Measurements from ENCODE around the gene FOXP2.

The FOXP2 gene

GRCh38 chr7:114623146-114623545 lies 208.5 kb downstream of the FOXP2 start:
- 95% methylated on average over 2 of the region's 2 CpGs for WGBS (ENCODE audit: insufficient coverage)
- CTCF ChIA-PET = no interaction called here
- no peak overlapping the region for H3K27ac ChIP-seq (ENCODE audit: insufficient read depth in 1 of 2, low read depth in 1 of 2, low read length in 2 of 2, poor library complexity in 1 of 2, severe bottlenecking in 2 of 2)
- DNase-seq = no peak
- POLR2A ChIA-PET = no interaction called here
- no peaks in the 10 kb centered on the region for H3K4me1 ChIP-seq (ENCODE audit: control extremely low read depth in 1 of 4, control insufficient read depth in 4 of 4, insufficient read depth in 4 of 4, low read length in 3 of 4)
- no peaks in the 10 kb centered on the region for H3K27me3 ChIP-seq (replicated peaks in 2 of 5; ENCODE audit: control insufficient read depth in 4 of 5, insufficient read depth in 5 of 5, low read length in 4 of 5)
- no peaks in the 10 kb centered on the region for H3K36me3 ChIP-seq (ENCODE audit: control insufficient read depth in 4 of 4, insufficient read depth in 4 of 4, low read length in 3 of 4)
- no peak overlapping the region for H3K4me3 ChIP-seq (ENCODE audit: control insufficient read depth in 1 of 7, extremely low read depth in 1 of 7, insufficient read depth in 4 of 7, low read depth in 2 of 7, low read length in 6 of 7)
- no peaks in the 10 kb centered on the region for H3K9me3 ChIP-seq (ENCODE audit: control extremely low read depth in 1 of 5, control insufficient read depth in 4 of 5, insufficient read depth in 2 of 5, low read depth in 1 of 5, low read length in 4 of 5)

- ChIA-PET CTCF (no interaction called here), POLR2A (no interaction called here)
- H3K4me1 ChIP-seq (ENCODE audit: control extremely low read depth in 1 of 4, control insufficient read depth in 4 of 4, insufficient read depth in 4 of 4, low read length in 3 of 4) = no peaks in the 10 kb centered on the region
- H3K9me3 ChIP-seq (ENCODE audit: control extremely low read depth in 1 of 5, control insufficient read depth in 4 of 5, insufficient read depth in 2 of 5, low read depth in 1 of 5, low read length in 4 of 5) = no peaks in the 10 kb centered on the region
- no peak overlapping the region for H3K27ac ChIP-seq (ENCODE audit: insufficient read depth in 1 of 2, low read depth in 1 of 2, low read length in 2 of 2, poor library complexity in 1 of 2, severe bottlenecking in 2 of 2)
- no peaks in the 10 kb centered on the region for H3K36me3 ChIP-seq (ENCODE audit: control insufficient read depth in 4 of 4, insufficient read depth in 4 of 4, low read length in 3 of 4)
- no peak overlapping the region for H3K4me3 ChIP-seq (ENCODE audit: control insufficient read depth in 1 of 7, extremely low read depth in 1 of 7, insufficient read depth in 4 of 7, low read depth in 2 of 7, low read length in 6 of 7)
- DNase-seq = no peak
- H3K27me3 ChIP-seq (replicated peaks in 2 of 5; ENCODE audit: control insufficient read depth in 4 of 5, insufficient read depth in 5 of 5, low read length in 4 of 5) = no peaks in the 10 kb centered on the region
- 88% methylated on average over 1 of the region's 3 CpGs for WGBS (ENCODE audit: insufficient coverage)
These were observed 212.6 kb downstream of the FOXP2 start for GRCh38 chr7:114627231-114627630.

- Histone ChIP-seq H3K4me3 (ENCODE audit: control insufficient read depth in 1 of 7, extremely low read depth in 1 of 7, insufficient read depth in 4 of 7, low read depth in 2 of 7, low read length in 6 of 7) (no peak overlapping the region), H3K9me3 (ENCODE audit: control extremely low read depth in 1 of 5, control insufficient read depth in 4 of 5, insufficient read depth in 2 of 5, low read depth in 1 of 5, low read length in 4 of 5) (no peaks in the 10 kb centered on the region), H3K27me3 (replicated peaks in 2 of 5; ENCODE audit: control insufficient read depth in 4 of 5, insufficient read depth in 5 of 5, low read length in 4 of 5) (no peaks in the 10 kb centered on the region), H3K36me3 (ENCODE audit: control insufficient read depth in 4 of 4, insufficient read depth in 4 of 4, low read length in 3 of 4) (no peaks in the 10 kb centered on the region), H3K27ac (ENCODE audit: insufficient read depth in 1 of 2, low read depth in 1 of 2, low read length in 2 of 2, poor library complexity in 1 of 2, severe bottlenecking in 2 of 2) (no peak overlapping the region), H3K4me1 (ENCODE audit: control extremely low read depth in 1 of 4, control insufficient read depth in 4 of 4, insufficient read depth in 4 of 4, low read length in 3 of 4) (no peaks in the 10 kb centered on the region)
- 71% methylated on average over 1 of the region's 2 CpGs for WGBS (ENCODE audit: insufficient coverage)
- POLR2A ChIA-PET = no interaction called here
- CTCF ChIA-PET = no interaction called here
- no peak for DNase-seq
These were observed 213.7 kb downstream of the FOXP2 start for GRCh38 chr7:114628362-114628761.

GRCh38 chr7:114629762-114630161 lies 215.1 kb downstream of the FOXP2 start:
- Histone ChIP-seq H3K4me1 (ENCODE audit: control extremely low read depth in 1 of 4, control insufficient read depth in 4 of 4, insufficient read depth in 4 of 4, low read length in 3 of 4) (no peaks in the 10 kb centered on the region), H3K27me3 (replicated peaks in 2 of 5; ENCODE audit: control insufficient read depth in 4 of 5, insufficient read depth in 5 of 5, low read length in 4 of 5) (no peaks in the 10 kb centered on the region), H3K9me3 (ENCODE audit: control extremely low read depth in 1 of 5, control insufficient read depth in 4 of 5, insufficient read depth in 2 of 5, low read depth in 1 of 5, low read length in 4 of 5) (no peaks in the 10 kb centered on the region), H3K27ac (ENCODE audit: insufficient read depth in 1 of 2, low read depth in 1 of 2, low read length in 2 of 2, poor library complexity in 1 of 2, severe bottlenecking in 2 of 2) (no peak overlapping the region), H3K4me3 (ENCODE audit: control insufficient read depth in 1 of 7, extremely low read depth in 1 of 7, insufficient read depth in 4 of 7, low read depth in 2 of 7, low read length in 6 of 7) (no peak overlapping the region), H3K36me3 (ENCODE audit: control insufficient read depth in 4 of 4, insufficient read depth in 4 of 4, low read length in 3 of 4) (no peaks in the 10 kb centered on the region)
- POLR2A ChIA-PET = no interaction called here
- CTCF ChIA-PET = no interaction called here
- DNase-seq = no peak
- 100% methylated on average over 2 of the region's 3 CpGs for WGBS (ENCODE audit: insufficient coverage)

GRCh38 chr7:114630201-114630990 lies 215.8 kb downstream of the FOXP2 start:
- Histone ChIP-seq H3K27ac (ENCODE audit: insufficient read depth in 1 of 2, low read depth in 1 of 2, low read length in 2 of 2, poor library complexity in 1 of 2, severe bottlenecking in 2 of 2) (no peak overlapping the region), H3K36me3 (ENCODE audit: control insufficient read depth in 4 of 4, insufficient read depth in 4 of 4, low read length in 3 of 4) (no peaks in the 10 kb centered on the region), H3K4me3 (ENCODE audit: control insufficient read depth in 1 of 7, extremely low read depth in 1 of 7, insufficient read depth in 4 of 7, low read depth in 2 of 7, low read length in 6 of 7) (no peak overlapping the region), H3K4me1 (ENCODE audit: control extremely low read depth in 1 of 4, control insufficient read depth in 4 of 4, insufficient read depth in 4 of 4, low read length in 3 of 4) (no peaks in the 10 kb centered on the region), H3K9me3 (ENCODE audit: control extremely low read depth in 1 of 5, control insufficient read depth in 4 of 5, insufficient read depth in 2 of 5, low read depth in 1 of 5, low read length in 4 of 5) (no peaks in the 10 kb centered on the region), H3K27me3 (replicated peaks in 2 of 5; ENCODE audit: control insufficient read depth in 4 of 5, insufficient read depth in 5 of 5, low read length in 4 of 5) (no peaks in the 10 kb centered on the region)
- no peak for DNase-seq
- 96% methylated on average over 5 of the region's 7 CpGs for WGBS (ENCODE audit: insufficient coverage)
- CTCF ChIA-PET = no interaction called here
- POLR2A ChIA-PET = no interaction called here

- no peaks in the 10 kb centered on the region for H3K9me3 ChIP-seq (ENCODE audit: control extremely low read depth in 1 of 5, control insufficient read depth in 4 of 5, insufficient read depth in 2 of 5, low read depth in 1 of 5, low read length in 4 of 5)
- ChIA-PET POLR2A (no interaction called here), CTCF (no interaction called here)
- no peak for DNase-seq
- H3K27me3 ChIP-seq (replicated peaks in 2 of 5; ENCODE audit: control insufficient read depth in 4 of 5, insufficient read depth in 5 of 5, low read length in 4 of 5) = no peaks in the 10 kb centered on the region
- no peaks in the 10 kb centered on the region for H3K4me1 ChIP-seq (ENCODE audit: control extremely low read depth in 1 of 4, control insufficient read depth in 4 of 4, insufficient read depth in 4 of 4, low read length in 3 of 4)
- WGBS (ENCODE audit: insufficient coverage) = 100% methylated on average over 2 of the region's 3 CpGs
- no peaks in the 10 kb centered on the region for H3K36me3 ChIP-seq (ENCODE audit: control insufficient read depth in 4 of 4, insufficient read depth in 4 of 4, low read length in 3 of 4)
- no peak overlapping the region for H3K4me3 ChIP-seq (ENCODE audit: control insufficient read depth in 1 of 7, extremely low read depth in 1 of 7, insufficient read depth in 4 of 7, low read depth in 2 of 7, low read length in 6 of 7)
- H3K27ac ChIP-seq (ENCODE audit: insufficient read depth in 1 of 2, low read depth in 1 of 2, low read length in 2 of 2, poor library complexity in 1 of 2, severe bottlenecking in 2 of 2) = no peak overlapping the region
These were observed 216.7 kb downstream of the FOXP2 start for GRCh38 chr7:114631249-114631822.

- POLR2A ChIA-PET = no interaction called here
- H3K9me3 ChIP-seq (ENCODE audit: control extremely low read depth in 1 of 5, control insufficient read depth in 4 of 5, insufficient read depth in 2 of 5, low read depth in 1 of 5, low read length in 4 of 5) = no peaks in the 10 kb centered on the region
- no peaks in the 10 kb centered on the region for H3K4me1 ChIP-seq (ENCODE audit: control extremely low read depth in 1 of 4, control insufficient read depth in 4 of 4, insufficient read depth in 4 of 4, low read length in 3 of 4)
- no peak for DNase-seq
- no peak overlapping the region for H3K4me3 ChIP-seq (ENCODE audit: control insufficient read depth in 1 of 7, extremely low read depth in 1 of 7, insufficient read depth in 4 of 7, low read depth in 2 of 7, low read length in 6 of 7)
- WGBS (ENCODE audit: insufficient coverage) = 100% methylated on average over 1 of the region's 1 CpG
- no peak overlapping the region for H3K27ac ChIP-seq (ENCODE audit: insufficient read depth in 1 of 2, low read depth in 1 of 2, low read length in 2 of 2, poor library complexity in 1 of 2, severe bottlenecking in 2 of 2)
- no peaks in the 10 kb centered on the region for H3K36me3 ChIP-seq (ENCODE audit: control insufficient read depth in 4 of 4, insufficient read depth in 4 of 4, low read length in 3 of 4)
- CTCF ChIA-PET = no interaction called here
- H3K27me3 ChIP-seq (replicated peaks in 2 of 5; ENCODE audit: control insufficient read depth in 4 of 5, insufficient read depth in 5 of 5, low read length in 4 of 5) = no peaks in the 10 kb centered on the region
These were observed 224.8 kb downstream of the FOXP2 start for GRCh38 chr7:114639451-114639850.
